Right renal cortex interstitium (tissue), 3 donors: Measurements from ENCODE around the gene TXK. TPM values are rescaled to one million over a fixed set of nuclear protein-coding genes. Genes with fewer than 3 reads are reported as not detected.
"Not testable (repeated sequence)": the region's sequence is repeated elsewhere in the genome, so short reads cannot be mapped to it uniquely, and the experiment has no call there.

Experiments used
- DNase-seq, 3 donors: peaks; one replicate each; pipeline ENCODE4 v3.0.0-alpha.2; 2013; ENCODE audit warnings: low read depth in 3 of 3, low spot score in 2 of 3
- polyA plus RNA-seq, 3 donors: library from polyadenylated mRNA; unstranded; fragments of 120-200 nt; gene quantifications; one replicate each; pipeline ENCODE4 v1.2.1, GENCODE V29; 2013; ENCODE audit not compliant: insufficient read length in 3 of 3

TXK gene
- polyA plus RNA-seq: 1 to 10 TPM; 1.0 to 2.0 (median 1.8) TPM

DNA sequence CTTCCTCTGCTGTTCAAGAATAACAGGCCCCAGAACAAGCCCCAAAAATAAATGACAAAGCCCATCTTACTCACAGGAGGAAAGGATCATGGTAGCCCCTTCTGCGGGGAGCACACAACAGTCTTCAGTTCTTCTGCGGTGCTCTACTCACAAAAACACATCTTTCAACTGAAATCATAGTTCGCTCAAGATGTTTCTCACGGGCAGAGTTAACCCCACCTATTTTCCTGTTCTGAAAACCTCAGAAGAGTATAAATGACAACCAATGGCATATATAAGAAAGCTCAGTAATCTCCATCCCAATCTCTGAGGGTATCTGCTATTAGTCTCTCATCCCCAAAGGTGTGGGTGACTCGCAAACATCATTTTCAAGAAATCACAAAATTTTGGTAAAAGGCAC is at the start of gene TXK:
TSS of gene TXK (minus strand) at position 170 of the 400 bp plus-strand sequence. CDS start at position 90, 80 bp downstream.
- no peak for DNase-seq

GRCh38 chr4:48180234-48180633 is 46.2 kb upstream of the TXK start:
- DNase-seq: no peak

- DNase-seq: no peak
Measured at GRCh38 chr4:48178931-48179330, 44.9 kb upstream of the TXK start.

DNA sequence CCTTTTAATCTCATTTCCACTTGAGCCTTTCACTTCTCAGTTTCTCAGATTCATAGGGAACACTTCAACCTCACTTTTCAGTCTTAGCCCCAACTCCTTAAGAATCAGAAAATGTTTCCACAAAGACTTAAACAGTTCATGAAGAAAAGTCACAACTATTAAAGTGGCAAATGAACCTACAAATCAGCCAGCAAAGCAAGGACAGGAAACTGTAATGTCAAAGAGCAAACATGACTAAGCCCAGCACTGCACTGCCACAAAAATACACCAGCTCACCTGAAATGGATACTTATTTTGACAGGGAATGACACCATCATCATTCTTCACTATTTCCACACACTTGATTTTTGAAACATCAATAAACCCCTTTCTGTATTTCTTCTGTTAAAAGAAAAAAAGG is 41.8 kb upstream of the TXK start:
- DNase-seq: no peak

DNA sequence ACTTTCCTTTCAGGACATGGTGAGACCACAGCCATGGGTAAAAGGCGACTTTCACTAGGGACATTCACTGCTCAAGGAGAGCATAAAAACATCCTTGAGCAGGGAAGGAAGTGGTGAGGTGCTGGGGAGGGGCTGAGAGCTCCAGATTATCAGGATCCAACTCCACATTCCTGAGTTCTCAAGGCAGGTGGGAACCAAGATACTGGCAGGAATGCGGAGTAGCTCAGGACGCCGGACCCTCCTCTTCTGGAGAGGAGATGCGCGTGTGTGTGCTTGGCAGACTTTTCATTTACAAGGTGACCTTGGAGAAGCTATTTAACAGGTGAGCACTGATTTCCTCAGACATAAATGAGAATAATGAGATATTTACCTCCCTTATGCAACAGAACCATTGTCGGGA is 41.3 kb upstream of the TXK start:
- no peak for DNase-seq

GRCh38 chr4:48173056-48173991 is 39.3 kb upstream of the TXK start:
- DNase-seq: no peak

DNA sequence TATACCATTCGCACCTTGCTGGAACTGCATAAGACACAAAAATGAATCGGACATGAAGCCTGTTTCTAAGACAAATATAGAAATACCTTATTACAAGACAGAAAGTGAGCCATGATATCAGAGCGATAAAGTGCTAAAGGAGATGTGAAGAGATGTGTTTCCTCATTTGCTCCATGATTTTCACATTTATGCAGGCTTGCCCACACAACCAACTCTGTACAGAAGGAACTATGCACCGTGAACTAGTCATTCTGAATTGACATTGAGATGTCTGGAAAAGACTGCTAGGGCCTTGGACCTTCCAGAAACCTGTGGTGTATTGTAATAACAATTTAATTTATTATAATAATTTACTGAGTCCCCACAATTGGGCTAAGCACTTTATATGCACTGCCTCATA is 38.6 kb upstream of the TXK start:
- DNase-seq: no peak

DNA sequence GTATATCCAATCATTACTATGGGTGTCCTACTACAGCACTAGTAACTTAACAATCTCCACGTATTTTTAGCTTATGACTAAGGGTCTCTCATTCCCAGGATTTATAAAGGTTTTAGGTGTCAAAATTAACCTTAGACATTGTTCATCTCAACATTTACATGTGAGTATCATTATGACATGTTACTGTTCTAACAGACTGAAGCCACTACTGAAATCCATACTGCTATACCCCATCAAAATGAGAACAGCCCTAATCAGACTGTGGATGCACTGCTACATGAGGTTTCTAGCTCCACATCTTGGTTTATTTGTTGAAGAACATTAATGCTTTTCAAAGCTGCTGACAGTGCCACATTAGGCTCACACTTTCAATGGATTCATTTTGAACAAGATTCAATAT is 35.6 kb upstream of the TXK start:
- DNase-seq: no peak

DNA sequence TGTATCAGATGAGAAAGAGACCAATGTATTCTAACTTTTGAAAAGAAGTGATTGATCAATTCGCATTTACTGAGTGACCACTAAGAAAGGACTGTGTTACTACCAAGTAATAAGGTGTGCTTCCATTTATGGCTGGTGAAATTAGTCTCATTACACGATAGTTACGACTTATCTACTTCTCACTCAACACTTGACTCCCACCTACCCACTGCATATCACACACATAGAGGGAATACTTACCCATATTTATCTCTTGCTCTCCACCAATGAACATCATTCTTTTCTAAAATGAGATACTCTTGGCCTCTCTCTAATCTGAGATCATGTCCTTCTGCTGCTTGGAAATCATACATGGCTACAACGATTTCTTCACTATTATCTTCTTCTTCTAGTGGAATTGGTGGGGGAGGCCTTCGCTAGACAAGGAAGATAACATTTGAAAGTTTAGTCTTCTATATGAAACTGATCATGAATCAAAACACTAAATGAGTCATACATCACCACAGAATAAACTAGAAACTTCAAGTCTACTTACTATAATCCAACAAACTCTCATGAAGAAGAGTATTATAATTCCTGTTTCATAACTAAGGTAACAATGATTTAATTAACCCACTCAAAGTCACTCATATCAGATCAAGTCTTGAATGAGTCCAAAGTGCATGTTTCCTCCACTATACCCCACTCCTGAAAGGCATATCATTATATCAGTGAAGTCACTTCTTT is 33.7 kb upstream of the TXK start:
- DNase-seq: no peak

GRCh38 chr4:48164561-48164960 is 30.5 kb upstream of the TXK start:
- not testable (repeated sequence) for DNase-seq

DNA sequence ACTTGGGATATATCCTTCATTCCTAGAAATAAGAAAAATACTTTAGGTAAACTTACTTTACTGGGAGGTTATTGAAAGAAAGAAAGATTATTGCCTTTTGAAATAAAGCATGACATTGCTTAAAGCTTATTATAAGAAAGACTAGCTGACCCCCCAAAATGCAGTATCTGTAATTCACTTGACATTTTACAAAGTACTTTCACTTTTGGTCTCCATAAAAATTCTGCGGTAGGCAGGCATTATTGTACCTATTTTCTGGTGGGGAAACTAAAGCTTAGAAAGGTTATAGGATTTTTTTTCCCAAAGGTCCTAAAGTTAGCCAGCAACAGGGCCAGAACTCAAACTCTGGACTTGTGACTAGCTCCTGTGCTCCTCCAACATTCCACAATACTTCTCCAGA is 29.7 kb upstream of the TXK start:
- DNase-seq: no peak

GRCh38 chr4:48162162-48162561 is 28.1 kb upstream of the TXK start:
- DNase-seq: no peak

DNA sequence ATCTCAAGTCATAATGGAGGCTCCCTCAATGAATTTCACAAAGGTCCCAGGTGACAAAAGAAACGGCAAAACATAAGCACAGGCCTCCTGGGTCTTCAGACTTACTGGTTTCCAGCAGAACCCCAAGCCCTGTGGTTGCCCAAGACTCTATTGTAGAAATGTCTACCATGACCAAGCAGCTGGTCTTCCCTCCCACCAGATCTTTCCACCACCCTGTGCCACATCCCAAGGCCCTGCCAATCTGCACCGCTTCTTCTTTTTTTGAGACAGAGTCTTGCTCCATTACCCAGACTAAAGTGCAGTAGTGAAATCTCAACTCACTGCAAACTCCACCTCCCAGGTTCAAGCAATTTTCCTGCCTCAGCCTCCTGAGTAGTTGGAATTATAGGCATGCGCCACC is 23.2 kb upstream of the TXK start:
- no peak for DNase-seq

- no peak for DNase-seq
Measured at GRCh38 chr4:48156423-48156822, 22.4 kb upstream of the TXK start.

- DNase-seq: no peak
Measured at GRCh38 chr4:48153791-48154550, 19.9 kb upstream of the TXK start.

DNA sequence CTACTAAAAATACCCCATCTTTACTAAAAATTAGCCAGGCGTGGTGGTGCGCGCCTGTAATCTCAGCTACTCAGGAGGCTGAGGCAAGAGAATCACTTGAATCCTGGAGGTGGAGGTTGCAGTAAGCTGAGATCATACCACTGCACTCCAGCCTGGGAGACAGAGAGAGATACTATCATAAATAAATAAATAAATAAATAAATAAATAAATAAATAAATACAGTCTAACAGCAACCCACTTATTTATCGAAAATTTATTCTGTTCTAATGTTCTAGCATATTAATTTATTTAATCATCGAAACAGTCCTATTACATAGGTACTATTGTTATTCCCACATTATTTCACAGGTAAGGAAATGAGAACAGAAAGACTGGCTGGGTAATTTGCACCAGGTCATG is 18.2 kb upstream of the TXK start:
- no peak for DNase-seq

DNA sequence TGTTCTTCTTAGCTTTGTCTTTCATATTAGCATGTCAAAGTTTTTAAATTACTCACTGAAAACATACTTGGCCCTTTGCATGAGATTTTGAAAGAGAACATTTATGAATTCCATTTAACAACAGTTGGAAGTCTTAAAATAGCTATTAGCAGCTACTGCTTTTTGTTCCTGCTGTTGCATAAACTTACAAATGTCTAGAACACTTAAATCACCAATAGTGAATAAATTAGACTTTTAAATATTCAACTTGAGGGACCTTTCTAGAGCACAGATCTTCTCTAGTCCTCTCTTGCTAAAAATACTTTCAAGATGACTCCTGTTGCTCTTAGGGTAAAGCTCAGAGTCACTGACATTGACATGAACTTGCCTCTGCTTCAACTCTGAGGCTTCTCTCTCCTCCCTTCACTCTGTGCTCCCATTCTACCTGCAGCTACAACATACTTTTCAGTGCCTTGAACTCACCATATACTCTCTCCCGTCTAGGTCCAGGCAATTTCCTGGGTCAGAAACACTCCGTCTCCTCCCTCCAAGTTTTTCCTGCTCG is 15.8 kb upstream of the TXK start:
- no peak for DNase-seq

DNA sequence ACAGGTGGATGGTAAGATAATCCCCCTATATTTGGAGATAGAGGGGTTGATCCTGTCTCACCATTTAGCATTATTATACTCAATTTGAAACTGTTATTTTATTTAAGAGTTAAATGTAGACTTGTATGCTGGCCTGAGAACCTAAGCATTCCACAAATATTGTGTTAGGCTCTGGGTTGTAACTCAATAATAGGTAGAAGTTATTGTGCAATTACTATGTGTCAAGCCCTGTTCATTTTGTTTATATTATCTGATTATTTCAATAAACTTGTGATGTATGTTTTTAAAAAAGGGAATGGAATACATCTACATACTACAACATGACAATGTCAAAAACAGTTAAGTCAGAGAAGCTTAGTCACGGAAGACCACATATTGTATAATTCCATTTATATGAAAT is 13.6 kb upstream of the TXK start:
- no peak for DNase-seq

DNA sequence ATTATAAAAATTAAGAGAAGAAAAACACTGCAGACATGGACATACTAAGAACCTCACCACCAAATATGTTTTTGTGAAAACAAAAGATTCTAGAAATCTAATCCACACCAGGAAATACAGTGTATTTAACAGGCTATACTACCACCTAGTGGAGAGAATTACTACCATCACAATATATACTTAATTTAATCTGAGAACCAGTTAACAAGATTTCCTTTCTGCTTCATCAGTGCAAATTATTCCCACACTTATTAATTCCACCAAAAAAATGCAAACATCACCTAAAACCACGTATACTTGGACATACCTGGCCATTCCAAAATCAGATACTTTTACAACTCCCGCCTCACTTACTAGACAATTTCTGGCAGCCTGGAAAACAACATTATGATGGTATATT is 7.0 kb upstream of the TXK start:
- no peak for DNase-seq

GRCh38 chr4:48139691-48140090 is 5.6 kb upstream of the TXK start:
- no peak for DNase-seq

- no peak for DNase-seq
Measured at GRCh38 chr4:48138936-48139335, 4.9 kb upstream of the TXK start.
